Activated B cell treated with CpG ODN at 0.5 μM for 24 hours (primary cell): ENCODE measurements around the gene TMPRSS12. TPM values are rescaled to one million over a fixed set of nuclear protein-coding genes. Genes with fewer than 3 reads are reported as not detected.
"Not testable (repeated sequence)": the region's sequence is repeated elsewhere in the genome, so short reads cannot be mapped to it uniquely, and the experiment has no call there.

Source experiments
- ATAC-seq: fragments of 200-7000 bp; cut with Tn5 transposase; one replicate; pipeline ENCODE4 v1.10.0; 2021; ENCODE audit warnings: low read depth, mild to moderate bottlenecking, moderate library complexity
- CTCF ChIA-PET: fragments of 350-600 bp; sonication (Branson Sonifier 250); formaldehyde crosslinking; loops from one replicate; lab custom pipeline; 2021; ENCODE audit warnings: antibody characterized with exemption; lab: Charles Lee
- POLR2A ChIA-PET: fragments of 350-600 bp; sonication (Branson Sonifier 250); formaldehyde crosslinking; loops from one replicate; lab custom pipeline; 2021; ENCODE audit warnings: antibody characterized with exemption; lab: Charles Lee
- DNase-seq: peaks from one replicate; pipeline ENCODE4 v3.0.0; 2022
- H3K27ac Mint-ChIP-seq: one replicate; pipeline ENCODE4 v1.8.0; 2020; ENCODE audit warnings: mixed read lengths
- H3K27me3 Mint-ChIP-seq: one replicate; pipeline ENCODE4 v1.8.0; 2021; ENCODE audit warnings: mixed read lengths
- H3K36me3 Mint-ChIP-seq: one replicate; pipeline ENCODE4 v1.8.0; 2021; ENCODE audit warnings: low read depth, mixed read lengths
- H3K4me1 Mint-ChIP-seq: one replicate; pipeline ENCODE4 v1.8.0; 2021; ENCODE audit warnings: mixed read lengths
- H3K4me3 Mint-ChIP-seq: one replicate; pipeline ENCODE4 v1.8.0; 2020; ENCODE audit warnings: mild to moderate bottlenecking, mixed read lengths
- H3K9me3 Mint-ChIP-seq: one replicate; pipeline ENCODE4 v1.8.0; 2020; ENCODE audit warnings: mixed read lengths
- intact Hi-C: fragments of 100-400 bp; cut with micrococcal nuclease; formaldehyde crosslinking; loops from one replicate; pipeline ENCODE4 v1.15.1; 2024
- total RNA-seq: library from RNA; stranded (reverse); gene quantifications from 2 replicates; pipeline ENCODE4 v1.2.3, GENCODE V29; 2022
- TF ChIP-seq, protein P1 (sequence below): fragments of 200-600 bp; IDR thresholded peaks from one replicate; pipeline ENCODE4 v1.8.0; 2022; ENCODE audit warnings: antibody characterized with exemption, mild to moderate bottlenecking

Gene TMPRSS12
- total RNA-seq, 1 donor from 2014 or later = not detected

DNA sequence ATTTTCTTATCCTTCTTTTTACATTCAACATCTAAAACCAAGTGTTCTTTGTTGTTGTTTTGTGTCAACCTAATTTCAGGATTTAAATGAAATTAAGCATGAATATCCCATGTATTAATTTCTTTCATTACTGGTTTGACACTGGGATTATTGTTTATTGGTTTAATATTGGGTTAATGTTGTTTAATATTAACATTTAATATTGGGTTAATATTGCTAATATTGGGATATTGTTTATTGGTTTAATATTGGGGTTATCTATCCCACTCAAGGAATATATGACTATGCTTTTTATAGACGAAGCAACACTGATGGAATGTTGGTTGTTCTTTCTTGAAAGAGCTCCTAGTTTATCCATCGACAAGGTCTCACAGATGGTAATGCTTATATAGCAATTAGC is 45.9 kb downstream of the TMPRSS12 start:
- DNase-seq = no peak
- H3K27ac Mint-ChIP-seq = no peak overlapping the region
- H3K9me3 Mint-ChIP-seq = no peaks in the 10 kb centered on the region
- TF ChIP-seq, protein P1, sequence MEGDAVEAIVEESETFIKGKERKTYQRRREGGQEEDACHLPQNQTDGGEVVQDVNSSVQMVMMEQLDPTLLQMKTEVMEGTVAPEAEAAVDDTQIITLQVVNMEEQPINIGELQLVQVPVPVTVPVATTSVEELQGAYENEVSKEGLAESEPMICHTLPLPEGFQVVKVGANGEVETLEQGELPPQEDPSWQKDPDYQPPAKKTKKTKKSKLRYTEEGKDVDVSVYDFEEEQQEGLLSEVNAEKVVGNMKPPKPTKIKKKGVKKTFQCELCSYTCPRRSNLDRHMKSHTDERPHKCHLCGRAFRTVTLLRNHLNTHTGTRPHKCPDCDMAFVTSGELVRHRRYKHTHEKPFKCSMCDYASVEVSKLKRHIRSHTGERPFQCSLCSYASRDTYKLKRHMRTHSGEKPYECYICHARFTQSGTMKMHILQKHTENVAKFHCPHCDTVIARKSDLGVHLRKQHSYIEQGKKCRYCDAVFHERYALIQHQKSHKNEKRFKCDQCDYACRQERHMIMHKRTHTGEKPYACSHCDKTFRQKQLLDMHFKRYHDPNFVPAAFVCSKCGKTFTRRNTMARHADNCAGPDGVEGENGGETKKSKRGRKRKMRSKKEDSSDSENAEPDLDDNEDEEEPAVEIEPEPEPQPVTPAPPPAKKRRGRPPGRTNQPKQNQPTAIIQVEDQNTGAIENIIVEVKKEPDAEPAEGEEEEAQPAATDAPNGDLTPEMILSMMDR = no peak
- CTCF ChIA-PET = interaction anchor here (0.9 kb wide), 1 partner anchor 63 kb away, joined by 3 read pairs; no protein-coding TSS in a partner anchor
- H3K4me3 Mint-ChIP-seq = no peak overlapping the region
- no peaks in the 10 kb centered on the region for H3K27me3 Mint-ChIP-seq
- no peak for ATAC-seq
- POLR2A ChIA-PET = interaction anchor here (1.0 kb wide), 1 partner anchor 36 kb away, joined by 3 read pairs; a partner anchor contains a TSS
- intact Hi-C loops = no loop called here
- no peaks in the 10 kb centered on the region for H3K36me3 Mint-ChIP-seq
- H3K4me1 Mint-ChIP-seq = peaks cover 14% of the 10 kb centered on the region

DNA sequence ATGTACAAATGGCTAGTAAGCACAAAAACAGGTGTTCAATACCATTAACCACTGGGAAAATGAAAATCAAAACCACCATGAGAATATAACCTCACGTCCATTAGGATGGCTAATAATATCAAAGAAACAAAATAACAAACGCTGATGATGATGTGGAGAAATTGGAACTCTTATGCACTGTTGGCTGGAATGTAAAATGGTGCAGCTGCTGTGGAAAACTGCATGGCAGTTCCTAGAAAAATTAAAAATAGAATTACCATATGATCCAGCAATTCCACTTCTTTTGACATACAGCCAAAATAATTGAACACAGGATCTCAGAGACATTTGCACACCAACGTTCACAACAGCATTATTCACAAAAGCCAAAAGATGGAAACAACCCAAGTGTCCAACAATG is 51.5 kb downstream of the TMPRSS12 start:
- no peak for DNase-seq
- Mint-ChIP-seq H3K27ac (no peak overlapping the region), H3K36me3 (no peaks in the 10 kb centered on the region), H3K27me3 (no peaks in the 10 kb centered on the region), H3K9me3 (no peaks in the 10 kb centered on the region), H3K4me1 (peaks cover 8% of the 10 kb centered on the region), H3K4me3 (no peak overlapping the region)
- no peak for ATAC-seq
- TF ChIP-seq, protein P1 = no peak
- POLR2A ChIA-PET = no interaction called here
- CTCF ChIA-PET = no interaction called here
- intact Hi-C loops = no loop called here

DNA sequence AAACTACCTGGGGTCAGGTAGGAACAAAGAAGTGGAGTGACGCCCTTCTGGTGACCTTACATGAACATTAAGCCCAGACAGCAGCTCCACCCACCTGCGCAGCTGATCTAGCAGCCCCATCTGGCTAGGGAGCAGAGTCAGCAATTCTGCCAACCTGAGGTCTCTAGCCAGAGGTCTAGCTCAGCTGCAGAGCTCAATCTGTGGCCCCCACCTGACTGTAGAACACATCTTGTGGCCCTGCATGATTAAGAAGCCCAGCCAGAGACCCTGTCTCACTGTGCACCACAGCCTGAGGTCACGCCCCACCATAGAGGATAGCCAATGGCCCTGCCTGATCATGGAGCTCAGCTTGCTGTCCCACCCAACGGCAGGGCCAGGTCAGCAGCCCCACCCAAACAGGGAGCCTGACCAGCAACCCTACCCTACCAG is 59.0 kb downstream of the TMPRSS12 start:
- H3K4me3 Mint-ChIP-seq = no peak overlapping the region
- H3K36me3 Mint-ChIP-seq = no peaks in the 10 kb centered on the region
- TF ChIP-seq, protein P1 = no peak
- POLR2A ChIA-PET = no interaction called here
- intact Hi-C loops = no loop called here
- H3K9me3 Mint-ChIP-seq = no peaks in the 10 kb centered on the region
- no peaks in the 10 kb centered on the region for H3K27me3 Mint-ChIP-seq
- H3K4me1 Mint-ChIP-seq = no peaks in the 10 kb centered on the region
- DNase-seq = no peak
- CTCF ChIA-PET = no interaction called here
- H3K27ac Mint-ChIP-seq = no peak overlapping the region
- ATAC-seq = no peak

DNA sequence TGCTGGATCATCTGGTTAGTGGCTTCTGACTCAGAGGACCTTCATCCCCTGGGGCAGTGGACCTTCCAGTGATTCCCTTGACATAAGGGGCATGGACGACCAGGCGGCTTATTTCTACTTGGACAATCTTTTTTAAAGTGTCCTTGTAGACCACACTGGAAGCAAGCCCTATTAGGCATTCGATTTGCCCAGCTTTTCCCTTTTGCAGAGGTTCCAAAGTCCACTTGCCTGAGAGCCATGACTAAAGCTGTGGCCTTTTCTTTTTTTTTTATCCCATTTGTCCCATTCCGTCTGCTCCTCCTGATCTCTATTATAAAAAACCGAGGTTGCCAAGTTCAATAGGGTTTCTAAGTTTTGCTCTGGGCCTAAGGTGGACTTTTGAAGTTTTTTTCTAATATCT is 65.8 kb downstream of the TMPRSS12 start:
- POLR2A ChIA-PET, ATAC-seq: not testable (repeated sequence)

DNA sequence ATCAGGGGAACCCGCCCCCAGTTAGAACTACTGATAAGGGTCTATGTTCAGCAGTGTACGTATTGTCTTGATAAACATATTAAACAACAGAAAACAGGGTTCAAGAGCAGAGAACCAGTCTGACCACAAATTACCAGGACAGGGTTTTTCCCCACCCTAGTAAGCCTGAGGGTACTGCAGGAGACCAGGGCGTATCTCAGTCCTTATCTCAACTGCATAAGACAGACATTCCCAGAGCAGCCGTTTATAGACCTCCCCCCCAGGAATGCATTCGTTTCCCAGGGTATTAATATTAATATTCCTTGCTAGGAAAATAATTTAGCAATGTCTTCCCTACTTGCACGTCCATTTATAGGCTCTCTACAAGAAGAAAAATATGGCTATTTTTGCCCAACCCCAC is 69.6 kb downstream of the TMPRSS12 start:
- DNase-seq, CTCF ChIA-PET, H3K27me3 Mint-ChIP-seq, H3K4me1 Mint-ChIP-seq, ATAC-seq, intact Hi-C loops, H3K36me3 Mint-ChIP-seq, H3K4me3 Mint-ChIP-seq, H3K27ac Mint-ChIP-seq: not testable (repeated sequence)
- peaks cover 25% of the 10 kb centered on the region for H3K9me3 Mint-ChIP-seq
- POLR2A ChIA-PET = interaction anchor here (0.6 to 1.0 kb wide), 2 partner anchors 13 to 126 kb away, joined by 3 to 4 read pairs; a partner anchor contains a TSS

More for the DNA sequence above, 65.8 kb downstream of the TMPRSS12 start:
- H3K36me3 Mint-ChIP-seq, H3K27ac Mint-ChIP-seq, H3K4me3 Mint-ChIP-seq, H3K27me3 Mint-ChIP-seq, H3K4me1 Mint-ChIP-seq, CTCF ChIA-PET, intact Hi-C loops, DNase-seq: not testable (repeated sequence)
- H3K9me3 Mint-ChIP-seq = peaks cover 11% of the 10 kb centered on the region

DNA sequence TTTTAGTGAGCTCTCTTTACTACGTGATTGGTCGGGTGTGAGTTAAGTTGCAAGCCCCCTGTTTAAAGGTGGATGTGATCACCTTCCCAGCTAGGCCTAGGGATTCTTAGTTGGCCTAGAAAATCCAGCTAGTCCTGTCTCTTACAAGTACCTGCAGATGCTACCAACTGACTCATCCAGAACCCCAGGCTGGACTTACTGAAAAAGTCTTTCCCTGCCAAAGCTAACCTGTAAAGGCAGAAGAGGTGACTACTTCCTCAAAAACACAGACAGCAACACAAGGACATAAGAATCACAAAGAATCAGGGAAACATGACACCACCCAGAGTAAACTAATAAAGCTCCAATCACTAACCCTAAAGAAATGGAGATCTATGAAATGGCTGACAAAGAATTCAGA is 70.5 kb downstream of the TMPRSS12 start:
- TF ChIP-seq, protein P1 = no peak
- H3K36me3 Mint-ChIP-seq = no peaks in the 10 kb centered on the region
- H3K4me1 Mint-ChIP-seq = no peaks in the 10 kb centered on the region
- ATAC-seq = no peak
- peaks cover 25% of the 10 kb centered on the region for H3K9me3 Mint-ChIP-seq
- H3K27ac Mint-ChIP-seq = no peak overlapping the region
- ChIA-PET POLR2A (interaction anchor here (0.5 to 1.2 kb wide), 3 partner anchors 10 to 50 kb away, joined by 3 to 4 read pairs (median 3); a partner anchor contains a TSS), CTCF (no interaction called here)
- no peak overlapping the region for H3K4me3 Mint-ChIP-seq
- intact Hi-C loops = no loop called here
- DNase-seq = no peak
- no peaks in the 10 kb centered on the region for H3K27me3 Mint-ChIP-seq
